C4-2B (cell line): Measurements from ENCODE around the gene TSTD2.
"Not testable (repeated sequence)": the region's sequence is repeated elsewhere in the genome, so short reads cannot be mapped to it uniquely, and the experiment has no call there.

Experiments used
- H3K27ac ChIP-seq: fragments of 450-650 bp; 2 replicates; pipeline ENCODE4 v1.5.1; 2017
- ZFX ChIP-seq: fragments of 450-650 bp; IDR thresholded peaks from 2 replicates; pipeline ENCODE4 v1.6.1; 2017
- TF ChIP-seq, protein P1 (sequence below): fragments of 450-650 bp; conservative IDR thresholded peaks from 2 replicates; pipeline ENCODE4 v1.5.1; 2017; ENCODE audit warnings: mild to moderate bottlenecking

TSTD2 gene

DNA sequence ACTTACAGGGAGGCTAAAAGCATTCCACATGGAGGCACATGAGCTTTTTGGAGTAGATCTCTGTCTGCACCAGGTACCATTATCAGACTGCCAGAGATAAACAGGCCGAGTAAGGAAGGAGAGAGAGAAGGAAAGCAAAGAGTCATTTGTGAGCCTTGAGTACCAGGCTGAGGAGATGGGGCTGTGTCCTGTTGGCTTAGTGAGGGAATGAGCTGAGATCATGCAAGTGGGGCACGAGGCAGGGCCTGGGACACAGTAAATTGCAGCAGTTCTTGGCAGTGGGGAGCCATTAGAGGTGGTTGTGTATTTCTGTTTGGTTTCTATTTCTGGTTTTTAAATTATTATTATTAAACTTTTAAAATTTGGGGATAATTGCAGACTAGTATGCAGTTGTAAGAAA lies 53.3 kb downstream of the TSTD2 start:
- H3K27ac ChIP-seq: no peak overlapping the region
- TF ChIP-seq, protein P1, sequence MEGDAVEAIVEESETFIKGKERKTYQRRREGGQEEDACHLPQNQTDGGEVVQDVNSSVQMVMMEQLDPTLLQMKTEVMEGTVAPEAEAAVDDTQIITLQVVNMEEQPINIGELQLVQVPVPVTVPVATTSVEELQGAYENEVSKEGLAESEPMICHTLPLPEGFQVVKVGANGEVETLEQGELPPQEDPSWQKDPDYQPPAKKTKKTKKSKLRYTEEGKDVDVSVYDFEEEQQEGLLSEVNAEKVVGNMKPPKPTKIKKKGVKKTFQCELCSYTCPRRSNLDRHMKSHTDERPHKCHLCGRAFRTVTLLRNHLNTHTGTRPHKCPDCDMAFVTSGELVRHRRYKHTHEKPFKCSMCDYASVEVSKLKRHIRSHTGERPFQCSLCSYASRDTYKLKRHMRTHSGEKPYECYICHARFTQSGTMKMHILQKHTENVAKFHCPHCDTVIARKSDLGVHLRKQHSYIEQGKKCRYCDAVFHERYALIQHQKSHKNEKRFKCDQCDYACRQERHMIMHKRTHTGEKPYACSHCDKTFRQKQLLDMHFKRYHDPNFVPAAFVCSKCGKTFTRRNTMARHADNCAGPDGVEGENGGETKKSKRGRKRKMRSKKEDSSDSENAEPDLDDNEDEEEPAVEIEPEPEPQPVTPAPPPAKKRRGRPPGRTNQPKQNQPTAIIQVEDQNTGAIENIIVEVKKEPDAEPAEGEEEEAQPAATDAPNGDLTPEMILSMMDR: no peak
- no peak for TF ChIP-seq ZFX

DNA sequence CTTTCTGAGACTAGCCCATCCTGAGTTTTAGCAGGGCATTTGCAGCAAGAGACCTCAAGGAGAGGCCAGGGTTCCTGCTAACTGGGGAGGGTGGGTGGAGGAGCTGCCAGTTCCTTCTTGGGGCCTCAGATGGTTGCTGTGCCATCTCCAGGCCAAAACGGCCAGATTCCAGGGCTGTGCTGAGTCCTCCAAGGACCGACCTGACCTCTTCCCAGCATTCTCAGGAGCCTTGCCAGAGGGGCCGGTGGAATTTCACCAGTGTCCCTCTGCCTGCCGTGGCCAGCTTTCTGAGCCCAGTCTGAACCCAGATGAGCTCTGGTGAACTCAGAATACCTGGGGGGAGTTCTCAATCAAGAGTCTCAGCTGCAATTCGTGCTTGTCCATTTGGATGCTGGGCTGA lies 54.3 kb downstream of the TSTD2 start:
- TF ChIP-seq, protein P1: no peak
- no peak for TF ChIP-seq ZFX
- H3K27ac ChIP-seq: no peak overlapping the region

DNA sequence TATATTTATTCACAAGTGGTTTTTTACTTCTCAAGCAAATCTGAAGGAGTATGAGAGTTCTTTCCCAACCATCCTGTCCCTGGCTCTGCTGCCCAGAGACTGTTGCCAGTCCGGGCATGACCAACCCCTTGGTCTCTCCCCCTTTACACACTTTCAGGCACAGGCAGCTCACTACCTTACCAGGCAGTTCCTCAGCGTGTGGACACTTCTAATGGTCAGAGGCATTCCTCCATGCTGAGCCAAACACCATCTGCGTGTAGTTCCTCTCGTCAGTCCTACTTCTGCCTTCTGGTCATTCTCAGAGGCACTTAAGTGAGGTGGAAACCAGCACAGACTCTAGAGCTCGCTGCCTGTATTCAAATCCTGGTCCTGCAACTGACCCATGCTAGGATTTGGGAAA lies 56.1 kb downstream of the TSTD2 start:
- TF ChIP-seq ZFX: no peak
- TF ChIP-seq, protein P1: no peak
- H3K27ac ChIP-seq: no peak overlapping the region

DNA sequence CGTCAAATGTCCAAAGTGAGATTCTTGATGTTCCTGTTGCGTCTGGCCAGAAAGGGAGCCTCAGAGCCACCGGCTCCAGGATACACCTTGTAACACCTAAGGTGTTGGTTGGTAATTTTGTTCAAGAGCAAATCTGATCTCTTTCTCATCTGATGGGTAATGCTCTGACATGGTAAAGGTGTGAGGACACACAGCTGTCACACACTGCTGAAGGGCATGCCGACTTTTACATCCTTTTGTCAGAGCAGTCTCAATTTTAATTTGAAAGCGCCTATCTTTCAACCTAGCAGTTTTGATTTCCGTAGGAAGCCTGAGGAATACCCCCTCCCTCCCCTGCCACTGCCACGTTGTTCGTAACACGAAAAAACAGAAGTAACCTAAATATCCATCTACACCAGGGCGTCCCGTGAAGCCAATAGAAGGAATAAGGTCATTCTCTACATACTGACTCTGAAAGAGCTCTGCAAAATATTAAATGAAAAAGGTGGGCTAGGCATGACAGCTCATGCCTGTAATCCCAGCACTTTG lies 57.4 kb downstream of the TSTD2 start:
- TF ChIP-seq ZFX: no peak
- TF ChIP-seq, protein P1: no peak
- H3K27ac ChIP-seq: no peak overlapping the region

DNA sequence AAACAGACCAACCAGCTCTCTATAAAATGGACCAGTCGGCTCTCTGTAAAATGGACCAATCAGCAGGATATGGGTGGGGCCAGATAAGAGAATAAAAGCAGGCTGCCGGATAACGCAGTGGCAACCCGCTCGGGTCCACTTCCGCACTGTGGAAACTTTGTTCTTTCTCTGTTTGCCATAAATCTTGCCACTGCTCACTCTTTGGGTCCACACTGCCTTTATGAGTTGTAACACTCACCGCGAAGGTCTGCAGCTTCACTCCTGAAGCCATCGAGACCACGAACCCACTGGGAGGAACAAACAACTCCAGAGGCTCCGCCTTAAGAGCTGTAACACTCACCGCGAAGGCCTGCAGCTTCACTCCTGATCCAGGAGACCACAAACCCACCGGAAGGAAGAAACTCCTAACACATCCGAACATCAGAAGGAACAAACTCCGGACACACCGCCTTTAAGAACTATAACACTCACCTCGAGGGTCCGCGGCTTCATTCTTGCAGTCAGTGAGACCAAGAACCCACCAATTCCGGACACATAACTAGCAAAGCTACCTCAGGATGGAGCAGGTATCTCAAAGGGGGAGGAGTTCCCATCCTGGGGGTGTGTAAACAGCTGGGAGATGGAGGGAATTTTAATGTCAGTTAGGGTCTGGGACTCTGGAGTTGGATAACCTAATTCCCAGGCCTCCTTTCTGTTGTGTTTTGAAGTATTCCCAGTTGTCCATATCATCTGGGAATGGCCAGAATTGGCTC lies 58.1 kb downstream of the TSTD2 start:
- H3K27ac ChIP-seq: not testable (repeated sequence)

DNA sequence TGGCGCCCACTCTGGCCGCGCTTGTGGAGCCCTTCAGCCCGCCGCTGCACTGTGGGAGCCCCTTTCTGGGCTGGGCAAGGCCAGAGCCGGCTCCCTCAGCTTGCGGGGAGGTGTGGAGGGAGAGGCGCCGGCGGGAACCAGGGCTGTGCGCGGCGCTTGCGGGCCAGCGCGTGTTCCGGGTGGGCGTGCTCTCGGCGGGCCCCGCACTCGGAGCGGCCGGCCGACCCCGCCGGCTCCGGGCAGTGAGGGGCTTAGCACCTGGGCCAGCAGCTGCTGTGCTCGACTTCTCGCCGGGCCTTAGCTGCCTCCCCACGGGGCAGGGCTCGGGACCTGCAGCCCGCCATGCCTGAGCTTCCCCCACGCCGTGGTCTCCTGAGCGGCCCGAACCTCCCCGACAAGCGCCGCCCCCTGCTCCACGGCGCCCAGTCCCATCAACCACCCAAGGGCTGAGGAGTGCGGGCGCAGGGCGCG lies 59.0 kb downstream of the TSTD2 start:
- H3K27ac ChIP-seq: not testable (repeated sequence)

DNA sequence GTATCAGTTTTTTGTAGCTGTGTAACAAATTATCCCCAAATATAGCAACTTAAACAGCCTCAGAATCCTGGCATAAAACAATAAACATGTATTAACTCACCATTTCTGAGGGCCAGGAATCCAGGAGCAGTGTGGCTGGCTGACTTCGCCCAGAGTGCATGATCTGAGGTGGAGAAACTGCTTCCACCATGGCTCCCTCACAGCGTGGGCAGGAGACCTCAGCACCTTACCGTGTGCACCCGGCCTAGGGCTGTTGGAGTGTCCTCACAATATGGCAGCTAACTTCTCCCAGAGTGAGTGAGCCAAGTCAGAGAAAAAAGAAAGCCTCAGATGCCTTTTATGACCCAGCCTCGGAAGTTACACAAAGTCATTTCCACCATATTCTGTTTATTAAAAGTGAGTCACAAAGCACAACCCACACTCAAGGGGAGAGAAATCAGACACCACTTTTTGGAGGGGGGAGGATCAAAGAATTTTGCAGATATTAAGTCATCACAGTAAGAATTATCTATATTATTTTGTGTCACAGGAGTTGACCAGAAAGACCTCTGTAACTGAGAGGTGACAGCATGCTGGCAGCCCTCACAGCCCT lies 59.6 kb downstream of the TSTD2 start:
- TF ChIP-seq ZFX: no peak
- TF ChIP-seq, protein P1: no peak
- H3K27ac ChIP-seq: no peak overlapping the region

DNA sequence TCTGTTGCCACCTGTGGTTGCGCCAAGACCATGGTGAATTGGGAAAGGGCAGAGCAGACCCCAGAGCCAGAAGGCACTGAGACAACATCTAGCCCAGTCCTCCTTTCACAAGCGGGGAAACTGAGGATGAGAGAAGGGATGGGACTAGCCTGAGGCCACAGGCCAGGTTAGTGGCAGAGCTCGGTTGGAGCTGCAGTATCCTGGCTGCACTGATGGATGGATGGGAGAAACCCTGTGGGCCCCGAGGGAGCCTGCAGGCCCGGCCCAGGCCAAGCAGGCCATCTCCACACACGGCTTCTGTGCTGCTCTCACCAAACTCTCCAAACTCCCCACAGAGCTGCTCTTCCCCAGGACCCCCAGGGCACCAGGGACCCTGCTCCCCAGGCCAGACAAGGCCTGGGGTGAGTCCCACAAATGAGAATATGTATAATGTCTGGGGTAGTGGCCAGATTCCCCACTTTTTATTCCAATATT lies 60.2 kb downstream of the TSTD2 start:
- TF ChIP-seq ZFX: no peak
- H3K27ac ChIP-seq: no peak overlapping the region
